ENCODE data around the gene JOSD2. TPM values are rescaled to one million over a fixed set of nuclear protein-coding genes. Genes with fewer than 3 reads are reported as not detected.

JOSD2 gene
- total RNA-seq, 1 donor from 2014 or later, result 26.6 TPM

Other genes with a start within 250 kb of the JOSD2 start
- 22.4 TPM for gene KCNC3, start 181.8 kb downstream of the JOSD2 start, total RNA-seq
- gene NAPSA, start 145.6 kb downstream of the JOSD2 start, total RNA-seq, result 1.1 TPM
- gene NR1H2, start 134.7 kb downstream of the JOSD2 start, total RNA-seq, result 64.5 TPM
- 17.0 TPM for gene POLD1, start 126.8 kb downstream of the JOSD2 start, total RNA-seq
- 0.96 TPM for gene SPIB, start 92.3 kb downstream of the JOSD2 start, total RNA-seq
- gene MYBPC2, start 78.3 kb downstream of the JOSD2 start, total RNA-seq, result 0.52 TPM
- 94.0 TPM for gene EMC10, start 34.7 kb downstream of the JOSD2 start, total RNA-seq
- 1.9 TPM for gene GARIN5A, start 34.3 kb downstream of the JOSD2 start, total RNA-seq
- not detected for gene ASPDH, start 2.7 kb upstream of the JOSD2 start, total RNA-seq
- gene LRRC4B, start 57.2 kb upstream of the JOSD2 start, total RNA-seq, result 4.7 TPM
- gene SYT3, start 128.7 kb upstream of the JOSD2 start, total RNA-seq, result 0.96 TPM
- gene C19orf81, start 138.3 kb upstream of the JOSD2 start, total RNA-seq, result 1.6 TPM
- 0.29 TPM for gene SHANK1, start 208.6 kb upstream of the JOSD2 start, total RNA-seq
- 8.1 TPM for gene CLEC11A, start 212.2 kb upstream of the JOSD2 start, total RNA-seq